C4-2B (cell line): Measurements from ENCODE around the gene FHIT.

Experiments used
- ZFX ChIP-seq: fragments of 450-650 bp; IDR thresholded peaks from 2 replicates; pipeline ENCODE4 v1.6.1; 2017
- TF ChIP-seq, protein P1 (sequence below): fragments of 450-650 bp; conservative IDR thresholded peaks from 2 replicates; pipeline ENCODE4 v1.5.1; 2017; ENCODE audit warnings: mild to moderate bottlenecking

DNA sequence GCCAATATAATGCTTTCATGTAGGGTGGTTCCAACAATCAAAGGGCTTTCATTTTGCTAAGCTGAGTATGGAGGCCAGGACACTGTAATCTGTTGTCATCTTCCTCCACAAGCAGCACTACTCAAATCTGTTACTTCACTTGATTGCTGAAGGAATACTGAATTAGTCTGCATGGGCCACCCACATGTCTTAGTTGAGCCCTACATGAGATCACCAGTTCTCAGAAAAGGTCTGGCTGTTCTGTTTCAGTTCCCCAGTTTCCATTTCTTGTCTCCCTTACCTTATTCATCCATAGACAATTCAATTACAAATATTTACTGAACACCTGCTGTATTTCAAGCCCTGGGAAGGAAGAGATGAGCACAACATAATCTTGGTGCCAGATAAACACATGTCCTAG lies 119.2 kb downstream of the FHIT start:
- TF ChIP-seq, protein P1, sequence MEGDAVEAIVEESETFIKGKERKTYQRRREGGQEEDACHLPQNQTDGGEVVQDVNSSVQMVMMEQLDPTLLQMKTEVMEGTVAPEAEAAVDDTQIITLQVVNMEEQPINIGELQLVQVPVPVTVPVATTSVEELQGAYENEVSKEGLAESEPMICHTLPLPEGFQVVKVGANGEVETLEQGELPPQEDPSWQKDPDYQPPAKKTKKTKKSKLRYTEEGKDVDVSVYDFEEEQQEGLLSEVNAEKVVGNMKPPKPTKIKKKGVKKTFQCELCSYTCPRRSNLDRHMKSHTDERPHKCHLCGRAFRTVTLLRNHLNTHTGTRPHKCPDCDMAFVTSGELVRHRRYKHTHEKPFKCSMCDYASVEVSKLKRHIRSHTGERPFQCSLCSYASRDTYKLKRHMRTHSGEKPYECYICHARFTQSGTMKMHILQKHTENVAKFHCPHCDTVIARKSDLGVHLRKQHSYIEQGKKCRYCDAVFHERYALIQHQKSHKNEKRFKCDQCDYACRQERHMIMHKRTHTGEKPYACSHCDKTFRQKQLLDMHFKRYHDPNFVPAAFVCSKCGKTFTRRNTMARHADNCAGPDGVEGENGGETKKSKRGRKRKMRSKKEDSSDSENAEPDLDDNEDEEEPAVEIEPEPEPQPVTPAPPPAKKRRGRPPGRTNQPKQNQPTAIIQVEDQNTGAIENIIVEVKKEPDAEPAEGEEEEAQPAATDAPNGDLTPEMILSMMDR, result no peak
- TF ChIP-seq ZFX, result no peak
